A673 (cell line): ENCODE measurements around the gene MGST2. TPM values are rescaled to one million over a fixed set of nuclear protein-coding genes. Genes with fewer than 3 reads are reported as not detected.

Source experiments
- BruUV-seq: library from RNA; stranded (reverse); fragments of 400-500 nt; replicated peaks from 2 replicates; lab custom pipeline; 2021; lab: Mats Ljungman, UMichigan
- CTCF ChIA-PET: fragments of 300-600 bp; sonication (Branson Sonifier 250); formaldehyde crosslinking; loops from one replicate; lab custom pipeline; 2022; ENCODE audit warnings: antibody characterized with exemption; lab: Charles Lee
- POLR2A ChIA-PET: fragments of 300-600 bp; sonication (Branson Sonifier 250); formaldehyde crosslinking; loops from one replicate; lab custom pipeline; 2022; ENCODE audit warnings: antibody characterized with exemption; ENCODE audit not compliant: low non-redundant PET; lab: Charles Lee
- DNase-seq: peaks from one replicate; pipeline ENCODE4 v3.0.0-alpha.2; 2015; ENCODE audit warnings: low spot score
- H3K27ac ChIP-seq: fragments of 200-600 bp; sonication (generic); 2 replicates; pipeline ENCODE4 v1.5.1; 2016; ENCODE audit warnings: mixed run types, low read depth, mild to moderate bottlenecking, mixed read lengths, antibody characterized with exemption, low read length; ENCODE audit not compliant: poor library complexity, severe bottlenecking
- H3K27me3 ChIP-seq: fragments of 200-600 bp; sonication (generic); replicated peaks from 2 replicates; pipeline ENCODE4 v1.6.1; 2017; ENCODE audit warnings: mixed run types, low read depth, mild to moderate bottlenecking, mixed read lengths, antibody characterized with exemption, low read length; ENCODE audit not compliant: insufficient read depth, poor library complexity
- H3K36me3 ChIP-seq: fragments of 200-600 bp; sonication (generic); 2 replicates; pipeline ENCODE4 v1.6.1; 2016; ENCODE audit warnings: mixed run types, mild to moderate bottlenecking, mixed read lengths, antibody characterized with exemption, low read length; ENCODE audit not compliant: insufficient read depth, poor library complexity, severe bottlenecking
- H3K4me1 ChIP-seq: fragments of 200-600 bp; sonication (generic); 2 replicates; pipeline ENCODE4 v1.6.1; 2017; ENCODE audit warnings: mixed run types, mild to moderate bottlenecking, mixed read lengths, antibody characterized with exemption, low read length; ENCODE audit not compliant: insufficient read depth, poor library complexity, severe bottlenecking
- H3K4me3 ChIP-seq: fragments of 200-600 bp; sonication (generic); 2 replicates; pipeline ENCODE4 v1.5.1; 2016; ENCODE audit warnings: low read depth, mixed run types, mild to moderate bottlenecking, mixed read lengths, low read length; ENCODE audit not compliant: poor library complexity, severe bottlenecking
- H3K9me3 ChIP-seq: fragments of 200-600 bp; sonication (generic); 2 replicates; pipeline ENCODE4 v1.6.1; 2016; ENCODE audit warnings: mixed run types, low read depth, mild to moderate bottlenecking, mixed read lengths, antibody characterized with exemption, low read length; ENCODE audit not compliant: poor library complexity, severe bottlenecking
- CTCF ChIP-seq: fragments of 300-800, 200-600 bp; sonication (generic); conservative IDR thresholded peaks from 2 replicates; pipeline ENCODE4 v1.5.1; 2017; ENCODE audit warnings: low read depth, mild to moderate bottlenecking, antibody characterized with exemption, low read length, moderate library complexity, mixed read lengths
- EZH2 ChIP-seq: fragments of 200-600 bp; sonication (generic); IDR thresholded peaks from 2 replicates; pipeline ENCODE4 v1.6.1; 2017; ENCODE audit warnings: borderline replicate concordance, low read depth, mild to moderate bottlenecking, mixed read lengths, antibody characterized with exemption, low read length; ENCODE audit not compliant: poor library complexity, severe bottlenecking
- intact Hi-C: fragments of 100-400 bp; cut with micrococcal nuclease; formaldehyde crosslinking; loops from one replicate; pipeline ENCODE4 v1.10.0; 2022; ENCODE audit not compliant: unreplicated experiment
- total RNA-seq: library from RNA; stranded (reverse); gene quantifications from 2 replicates; pipeline ENCODE4 v1.2.3, GENCODE V29; 2021

MGST2 gene
- total RNA-seq, 1 experiment from 2014 or later = 7.0 TPM

GRCh38 chr4:139669335-139669734 is 3.7 kb downstream of the MGST2 start:
- BruUV-seq = no TSS peak
- Histone ChIP-seq H3K36me3 (no peaks in the 10 kb centered on the region), H3K27me3 (no peaks in the 10 kb centered on the region), H3K27ac (no peak overlapping the region), H3K4me3 (no peak overlapping the region), H3K9me3 (no peaks in the 10 kb centered on the region), H3K4me1 (peaks cover 9% of the 10 kb centered on the region)
- no peak for TF ChIP-seq CTCF
- TF ChIP-seq EZH2 = no peak
- DNase-seq = no peak
- ChIA-PET POLR2A (no interaction called here), CTCF (no interaction called here)
- intact Hi-C loops = no loop called here

GRCh38 chr4:139669890-139670289 is 4.3 kb downstream of the MGST2 start:
- CTCF ChIA-PET = no interaction called here
- POLR2A ChIA-PET = no interaction called here
- Histone ChIP-seq H3K4me1 (peaks cover 9% of the 10 kb centered on the region), H3K4me3 (no peak overlapping the region), H3K9me3 (no peaks in the 10 kb centered on the region), H3K27me3 (no peaks in the 10 kb centered on the region), H3K27ac (no peak overlapping the region), H3K36me3 (no peaks in the 10 kb centered on the region)
- intact Hi-C loops = no loop called here
- no peak for DNase-seq
- TF ChIP-seq CTCF (no peak), EZH2 (no peak)
- no TSS peak for BruUV-seq

- Histone ChIP-seq H3K36me3 (no peaks in the 10 kb centered on the region), H3K4me3 (no peak overlapping the region), H3K4me1 (peaks cover 9% of the 10 kb centered on the region), H3K27me3 (no peaks in the 10 kb centered on the region), H3K9me3 (no peaks in the 10 kb centered on the region), H3K27ac (no peak overlapping the region)
- DNase-seq = no peak
- TF ChIP-seq CTCF (no peak), EZH2 (no peak)
- intact Hi-C loops = no loop called here
- no TSS peak for BruUV-seq
- POLR2A ChIA-PET = no interaction called here
- CTCF ChIA-PET = no interaction called here
These were observed 5.2 kb downstream of the MGST2 start for GRCh38 chr4:139670775-139671174.
